Neuronal stem cell (in vitro differentiated cells): ENCODE measurements around the gene COX7B.
"Not testable (repeated sequence)": the region's sequence is repeated elsewhere in the genome, so short reads cannot be mapped to it uniquely, and the experiment has no call there.

ENCODE experiments used
- DNase-seq: peaks from one replicate; pipeline ENCODE4 v3.0.0-alpha.2; 2013; ENCODE audit warnings: low spot score
- H2AFZ ChIP-seq: one replicate; pipeline ENCODE4 v1.6.1; 2013; ENCODE audit warnings: mild to moderate bottlenecking, low read length, inconsistent platforms
- H2AK5ac ChIP-seq: 2 replicates; pipeline ENCODE4 v1.6.1; 2013; ENCODE audit warnings: low read depth, mild to moderate bottlenecking, inconsistent platforms, low read length, moderate library complexity, mixed read lengths
- H2BK120ac ChIP-seq: 2 replicates; pipeline ENCODE4 v1.6.1; 2013; ENCODE audit warnings: low read depth, mild to moderate bottlenecking, inconsistent platforms, low read length, moderate library complexity, mixed read lengths
- H2BK12ac ChIP-seq: one replicate; pipeline ENCODE4 v1.6.1; 2013; ENCODE audit warnings: low read length, inconsistent platforms
- H2BK15ac ChIP-seq: 2 replicates; pipeline ENCODE4 v1.6.1; 2013; ENCODE audit warnings: mild to moderate bottlenecking, low read length, inconsistent platforms, mixed read lengths
- H2BK5ac ChIP-seq: one replicate; pipeline ENCODE4 v1.6.1; 2013; ENCODE audit warnings: inconsistent platforms, mild to moderate bottlenecking, low read length, moderate library complexity
- H3K14ac ChIP-seq: one replicate; pipeline ENCODE4 v1.6.1; 2013; ENCODE audit warnings: low read length, inconsistent platforms
- H3K18ac ChIP-seq: 2 replicates; pipeline ENCODE4 v1.6.1; 2013; ENCODE audit warnings: low read length, inconsistent platforms
- H3K23ac ChIP-seq: 2 replicates; pipeline ENCODE4 v1.6.1; 2013; ENCODE audit warnings: low read depth, mild to moderate bottlenecking, mixed read lengths, low read length, inconsistent platforms; ENCODE audit not compliant: poor library complexity
- H3K27ac ChIP-seq: replicated peaks from 3 replicates; pipeline ENCODE4 v1.5.1; 2013; ENCODE audit warnings: low read length, inconsistent platforms
- H3K27me3 ChIP-seq, 3 experiments: 2 replicates each; pipeline ENCODE4 v1.6.1; 2013; ENCODE audit warnings: low read length in 3 of 3, mild to moderate bottlenecking in 2 of 3, inconsistent platforms in 1 of 3, low read depth in 1 of 3, mixed read lengths in 1 of 3, moderate library complexity in 1 of 3; ENCODE audit not compliant: control insufficient read depth in 3 of 3, insufficient read depth in 3 of 3
- H3K36me3 ChIP-seq, 2 donors: replicated peaks in 1 of 2; 2 replicates each; pipeline ENCODE4 v1.6.1; 2013; ENCODE audit warnings: low read length in 2 of 2; ENCODE audit not compliant: control insufficient read depth in 2 of 2, insufficient read depth in 2 of 2
- H3K4ac ChIP-seq: 2 replicates; pipeline ENCODE4 v1.6.1; 2013; ENCODE audit warnings: inconsistent platforms, mild to moderate bottlenecking, low read length, moderate library complexity
- H3K4me1 ChIP-seq, 2 donors: 1 replicate in 1 of 2; 2 replicates in 1 of 2; pipeline ENCODE4 v1.6.1; 2013; ENCODE audit warnings: low read length in 2 of 2, low read depth in 1 of 2; ENCODE audit not compliant: control insufficient read depth in 2 of 2, insufficient read depth in 1 of 2
- H3K4me2 ChIP-seq: one replicate; pipeline ENCODE4 v1.6.1; 2013; ENCODE audit warnings: mild to moderate bottlenecking, low read length, inconsistent platforms; ENCODE audit not compliant: insufficient read depth, poor library complexity, severe bottlenecking
- H3K4me3 ChIP-seq, 2 donors: 2 replicates each; pipeline ENCODE4 v1.5.1; 2013; ENCODE audit warnings: low read length in 2 of 2, mild to moderate bottlenecking in 2 of 2, inconsistent platforms in 1 of 2, moderate library complexity in 1 of 2
- H3K79me1 ChIP-seq: one replicate; pipeline ENCODE4 v1.6.1; 2013; ENCODE audit warnings: low read depth, mild to moderate bottlenecking, inconsistent platforms, low read length, moderate library complexity
- H3K9ac ChIP-seq: one replicate; pipeline ENCODE4 v1.6.1; 2013; ENCODE audit warnings: mild to moderate bottlenecking, low read depth, low read length, inconsistent platforms; ENCODE audit not compliant: poor library complexity
- H3K9me3 ChIP-seq, 2 donors: replicated peaks in 1 of 2; 2 replicates each; pipeline versions ENCODE3 to v1.6.1; 2013; ENCODE audit warnings: low read length in 2 of 2, mild to moderate bottlenecking in 2 of 2, inconsistent platforms in 1 of 2, low read depth in 1 of 2, mixed read lengths in 1 of 2, moderate library complexity in 1 of 2; ENCODE audit not compliant: control insufficient read depth in 2 of 2, insufficient read depth in 1 of 2
- H4K8ac ChIP-seq: one replicate; pipeline ENCODE4 v1.6.1; 2013; ENCODE audit warnings: low read depth, mild to moderate bottlenecking, inconsistent platforms, low read length, moderate library complexity
- H4K91ac ChIP-seq: one replicate; pipeline ENCODE4 v1.6.1; 2013; ENCODE audit warnings: low read length, low read depth, mild to moderate bottlenecking, inconsistent platforms; ENCODE audit not compliant: poor library complexity
- WGBS, 2 donors: extraction: QIAGEN DNeasy Blood & Tissue Kit; methylation state at CpG; one replicate each; pipeline ENCODE4 v1.1.7; 2013; ENCODE audit warnings: missing lambda C conversion rate in 2 of 2, mixed read lengths in 1 of 2; ENCODE audit not compliant: insufficient read length in 2 of 2, insufficient replicate concordance in 1 of 2; ENCODE audit errors: extremely low coverage in 2 of 2; 5-methylcytosine and 5-hydroxymethylcytosine counted together

COX7B gene

GRCh38 chrX:77910108-77910840, 11.0 kb downstream of the COX7B start, which contains the start of gene ATP7A:
Gene ATP7A, plus strand, starts transcription at chrX:77910693. Its CDS starts 60,949 bp downstream, at chrX:77971642.
- DNase-seq = peak; percentile 58
- Histone ChIP-seq H3K36me3 (peaks cover 0 to 6% of the 10 kb centered on the region in 2 donors), H3K4me3 (peak within 1 kb of the TSS; percentile 55 to 88), H2AK5ac (no peak within 1 kb of the TSS), H3K27ac (no peak within 1 kb of the TSS), H3K14ac (no peak within 1 kb of the TSS), H4K8ac (no peak within 1 kb of the TSS), H3K18ac (no peak within 1 kb of the TSS), H3K9me3 (no peaks in the 10 kb centered on the region), H2BK12ac (no peak within 1 kb of the TSS), H2BK120ac (no peak within 1 kb of the TSS), H3K4me1 (no peaks in the 10 kb centered on the region), H2AFZ (peak within 1 kb of the TSS; percentile 79), H4K91ac (no peak within 1 kb of the TSS), H2BK5ac (no peak within 1 kb of the TSS), H3K27me3 (no peaks in the 10 kb centered on the region), H3K9ac (no peak within 1 kb of the TSS), H3K23ac (no peak within 1 kb of the TSS), H3K4ac (no peak within 1 kb of the TSS), H3K79me1 (no peaks in the 10 kb centered on the region), H2BK15ac (no peak within 1 kb of the TSS), H3K4me2 (peak within 1 kb of the TSS; percentile 38)
- WGBS, 2 donors = no CpG with 5 or more reads among the region's 36 CpGs

GRCh38 chrX:77917294-77917933, 18.1 kb downstream of the COX7B start:
- H2BK5ac ChIP-seq = no peak overlapping the region
- no peak overlapping the region for H3K9ac ChIP-seq
- H3K27me3 ChIP-seq = no peaks in the 10 kb centered on the region
- no peak overlapping the region for H3K27ac ChIP-seq
- no CpG with 5 or more reads among the region's 2 CpGs for WGBS, 2 donors
- no peak overlapping the region for H3K18ac ChIP-seq
- H3K9me3 ChIP-seq = peaks cover 0 to 3% of the 10 kb centered on the region in 2 donors
- no peak overlapping the region for H2BK12ac ChIP-seq
- no peak overlapping the region for H3K23ac ChIP-seq
- no peak overlapping the region for H3K4me2 ChIP-seq
- H3K36me3 ChIP-seq = no peaks in the 10 kb centered on the region
- H2AFZ ChIP-seq = no peak overlapping the region
- DNase-seq = no peak
- no peak overlapping the region for H2BK120ac ChIP-seq
- H3K4me1 ChIP-seq = no peaks in the 10 kb centered on the region
- no peak overlapping the region for H3K4me3 ChIP-seq
- H4K91ac ChIP-seq = no peak overlapping the region
- H4K8ac ChIP-seq = no peak overlapping the region
- no peaks in the 10 kb centered on the region for H3K79me1 ChIP-seq
- H2AK5ac ChIP-seq = no peak overlapping the region
- H2BK15ac ChIP-seq = no peak overlapping the region
- H3K4ac ChIP-seq = no peak overlapping the region
- H3K14ac ChIP-seq = no peak overlapping the region

GRCh38 chrX:77918568-77918967, 19.3 kb downstream of the COX7B start:
- Histone ChIP-seq H3K27ac (no peak overlapping the region), H2AK5ac (no peak overlapping the region), H3K4ac (no peak overlapping the region), H2AFZ (no peak overlapping the region), H4K8ac (no peak overlapping the region), H4K91ac (no peak overlapping the region), H3K14ac (no peak overlapping the region), H3K79me1 (no peaks in the 10 kb centered on the region), H3K4me2 (no peak overlapping the region), H2BK15ac (no peak overlapping the region), H3K9me3 (peaks cover 0 to 3% of the 10 kb centered on the region in 2 donors), H3K27me3 (no peaks in the 10 kb centered on the region), H3K23ac (no peak overlapping the region), H2BK5ac (no peak overlapping the region), H3K18ac (no peak overlapping the region), H3K4me3 (no peak overlapping the region), H3K36me3 (no peaks in the 10 kb centered on the region), H2BK12ac (no peak overlapping the region), H2BK120ac (no peak overlapping the region), H3K4me1 (no peaks in the 10 kb centered on the region), H3K9ac (no peak overlapping the region)
- WGBS, 2 donors = no CpG with 5 or more reads among the region's 3 CpGs
- DNase-seq = no peak

GRCh38 chrX:77919370-77919769, 20.1 kb downstream of the COX7B start:
- not testable (repeated sequence) for H3K36me3 ChIP-seq, DNase-seq, H3K18ac ChIP-seq, H3K27me3 ChIP-seq, H2BK12ac ChIP-seq, H3K23ac ChIP-seq, H2BK120ac ChIP-seq, H4K8ac ChIP-seq, H3K27ac ChIP-seq, H3K4ac ChIP-seq, H3K4me2 ChIP-seq, H3K9me3 ChIP-seq, H3K9ac ChIP-seq, H2AFZ ChIP-seq, H3K14ac ChIP-seq, H3K4me3 ChIP-seq, H2BK5ac ChIP-seq, H4K91ac ChIP-seq, H3K79me1 ChIP-seq, H2AK5ac ChIP-seq, H3K4me1 ChIP-seq, H2BK15ac ChIP-seq
- no CpG with 5 or more reads among the region's 6 CpGs for WGBS, 2 donors
